Measurements from ENCODE around the gene POU3F1.

Gene POU3F1

DNA sequence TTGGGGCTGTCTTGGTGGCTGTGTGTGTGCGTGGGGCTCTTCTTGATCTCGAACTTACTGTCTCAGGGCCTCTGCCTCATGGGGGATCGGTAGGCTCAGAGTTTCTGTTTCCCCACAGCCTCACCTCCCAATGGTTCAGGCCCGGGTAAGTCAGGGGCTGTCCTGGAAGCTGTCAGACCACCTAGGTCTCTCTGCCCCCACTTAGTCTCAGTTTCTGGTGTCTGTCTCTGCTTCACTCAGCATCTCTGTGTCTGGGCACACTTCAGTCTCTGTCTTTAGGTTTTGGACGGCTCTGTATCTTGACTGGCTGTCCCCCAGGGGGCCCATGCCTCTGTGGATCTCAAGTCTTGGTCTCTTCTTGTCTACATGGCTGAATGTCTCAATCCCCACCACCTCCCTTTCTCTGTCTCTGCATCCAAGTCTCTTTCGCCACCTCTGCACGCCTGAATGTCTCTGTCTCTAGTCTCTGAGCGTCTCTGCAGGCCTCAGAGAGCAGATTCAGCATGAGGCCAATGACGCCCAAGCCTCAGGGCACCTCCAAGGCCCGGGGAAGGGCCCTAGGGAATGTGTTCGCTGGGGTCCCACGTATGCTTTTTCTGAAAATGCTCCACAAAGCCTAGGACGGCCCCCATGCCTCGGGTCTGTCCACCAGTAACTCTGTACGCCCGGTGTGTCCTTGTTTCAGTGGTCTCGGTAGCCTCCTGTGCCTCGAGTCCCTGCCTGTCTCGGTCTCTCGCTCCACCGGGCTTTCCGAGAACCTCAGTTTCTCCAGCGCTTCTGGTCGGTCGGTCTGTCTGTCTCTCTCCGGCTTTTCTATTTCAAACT is 42.1 kb downstream of the POU3F1 start:
- no peak for DNase-seq (ENCODE audit: low read depth)

DNA sequence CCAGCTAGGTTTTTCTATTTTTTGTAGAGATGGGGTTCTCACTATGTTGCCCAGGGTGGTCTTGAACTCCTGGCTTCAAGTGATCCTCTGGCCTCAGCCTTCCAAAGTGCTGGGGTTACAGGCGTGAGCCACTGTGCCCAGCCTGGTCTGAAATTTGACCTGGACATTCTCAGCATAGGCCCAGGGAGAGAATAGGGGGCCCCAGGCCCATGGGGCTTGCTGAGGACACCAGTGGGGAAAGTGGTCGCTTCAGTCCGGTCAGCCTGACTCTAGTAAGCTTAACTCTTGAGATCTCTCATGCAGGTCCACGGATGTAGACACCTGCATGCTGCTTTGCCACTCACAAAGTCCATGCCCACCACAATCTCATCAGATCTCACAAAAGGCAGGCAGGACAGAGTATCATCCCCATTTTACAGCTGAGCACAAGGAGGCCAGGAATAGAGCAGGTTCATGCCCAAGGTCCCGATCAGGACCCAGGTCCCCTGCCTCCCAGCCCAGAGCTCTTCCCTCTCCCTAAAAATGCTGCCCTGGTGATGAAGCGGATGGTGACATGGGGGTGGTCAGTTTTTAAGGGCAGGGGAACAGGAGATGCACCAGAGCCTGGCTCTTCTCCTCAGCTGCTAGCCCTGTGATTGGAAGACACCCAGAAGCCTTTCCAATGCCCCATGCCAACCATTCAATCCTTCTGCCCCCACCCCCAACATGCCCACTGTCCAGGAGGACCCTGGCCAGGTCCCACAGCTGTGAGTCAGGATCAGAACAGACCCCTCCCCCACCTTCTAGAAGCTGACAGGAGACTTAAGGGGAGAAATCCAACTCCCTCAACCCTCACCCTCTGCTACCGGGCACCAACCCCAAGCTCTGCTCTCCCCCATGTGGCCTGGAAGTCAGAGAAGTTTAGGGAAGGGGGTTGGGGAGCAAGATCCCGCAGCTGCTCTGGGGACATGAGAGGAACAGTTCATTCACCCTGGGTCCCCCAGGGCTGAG is 43.0 kb downstream of the POU3F1 start:
- no peak for DNase-seq (ENCODE audit: low read depth)

DNA sequence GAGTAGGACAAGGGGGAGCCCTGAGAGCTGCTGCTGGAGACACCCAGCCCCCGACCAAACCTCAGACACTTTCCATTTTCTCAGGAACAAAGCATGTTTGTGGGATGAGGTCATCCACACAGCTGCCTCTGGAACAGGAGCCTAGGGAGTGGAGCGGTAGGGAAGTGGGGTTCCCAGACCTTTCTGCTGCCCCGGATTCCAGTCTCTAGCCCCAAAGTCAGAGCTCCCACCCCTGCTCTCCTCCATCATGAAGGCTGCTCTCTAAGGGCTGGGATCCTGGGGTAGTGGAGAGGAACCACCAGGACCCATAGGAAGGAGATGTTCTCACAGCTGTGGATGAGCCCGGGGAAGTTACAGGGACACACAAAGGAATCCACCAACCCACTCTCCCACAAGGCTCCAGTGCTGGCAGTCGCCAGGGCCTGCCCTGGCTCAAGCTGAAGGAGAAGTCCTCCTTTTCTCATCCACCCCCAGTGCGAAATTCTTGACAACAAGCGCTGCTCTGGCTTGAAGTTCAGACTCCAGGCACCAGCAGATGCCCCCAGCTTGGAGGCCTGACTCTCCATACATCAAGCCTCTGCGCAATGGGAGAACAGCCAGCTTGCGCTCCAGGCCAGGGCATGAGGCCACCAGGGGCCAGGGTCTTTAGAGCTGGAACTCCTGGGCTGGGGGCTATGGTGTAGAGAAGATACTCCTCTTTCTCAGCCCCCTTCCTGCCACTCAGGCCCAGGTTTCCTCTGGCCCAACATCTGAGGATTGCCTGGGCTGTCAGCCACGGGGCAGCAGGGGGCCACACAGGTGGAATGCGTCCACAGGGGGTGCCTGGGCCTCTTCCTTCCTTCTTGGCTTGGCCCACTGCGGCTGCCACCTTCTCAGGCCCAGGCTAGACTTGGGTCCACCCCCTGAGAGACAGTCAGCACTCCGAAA is 45.8 kb downstream of the POU3F1 start:
- no peak for DNase-seq (ENCODE audit: low read depth)

DNA sequence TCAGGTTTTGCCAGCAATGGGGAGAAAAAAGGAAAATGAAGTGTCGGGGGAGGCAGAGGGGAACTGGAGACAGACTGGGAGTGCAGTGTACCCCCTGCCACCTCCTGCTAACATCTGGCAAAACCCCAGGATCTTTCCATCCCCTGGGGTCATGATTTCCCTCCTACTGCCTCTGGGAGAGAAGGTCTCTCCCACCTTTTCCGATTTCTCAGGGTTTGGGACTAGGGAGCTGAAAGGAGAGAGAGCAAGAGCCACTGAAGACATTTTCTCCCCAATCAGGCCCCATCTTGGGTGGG is 46.4 kb downstream of the POU3F1 start:
- DNase-seq (ENCODE audit: low read depth) = no peak

DNA sequence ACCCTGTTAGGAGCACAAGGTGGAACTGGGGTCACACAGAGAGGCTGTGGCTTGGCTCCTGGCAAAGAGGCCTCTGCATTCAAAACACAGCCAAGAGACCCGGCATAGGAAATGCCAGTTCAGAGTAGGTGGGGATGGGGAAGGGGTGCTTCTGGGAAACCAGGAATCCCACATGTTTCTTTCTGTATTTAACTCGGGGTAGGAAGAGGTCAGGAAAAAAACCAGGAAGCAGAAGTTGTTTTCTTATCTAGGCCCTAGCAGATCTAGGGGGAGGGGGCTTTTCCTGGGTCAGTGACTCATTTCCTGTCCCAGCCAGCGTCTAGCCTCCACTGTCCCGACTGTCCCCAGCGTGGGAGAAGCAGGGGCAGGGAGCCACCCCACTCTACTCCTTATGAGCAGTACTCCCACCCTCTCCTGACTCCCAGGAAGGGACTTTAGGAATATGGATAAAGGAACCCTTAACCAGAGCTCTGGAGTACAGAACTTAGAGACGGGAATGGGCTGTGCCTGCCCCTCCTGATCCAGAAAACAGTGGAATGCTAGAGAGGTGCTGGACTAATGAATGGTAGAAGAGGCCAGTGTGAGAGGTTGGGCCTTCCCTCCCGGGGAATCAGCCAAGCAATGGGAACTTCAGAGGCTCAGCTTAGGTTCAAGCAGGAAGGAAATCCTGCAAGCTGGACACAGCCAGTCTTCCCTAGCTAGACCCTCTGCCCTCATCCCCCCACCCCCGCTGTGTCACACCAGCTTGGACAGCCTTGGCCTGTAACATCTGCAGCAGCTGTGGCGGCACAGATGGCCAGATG is 47.0 kb downstream of the POU3F1 start:
- DNase-seq (ENCODE audit: low read depth) = no peak

DNA sequence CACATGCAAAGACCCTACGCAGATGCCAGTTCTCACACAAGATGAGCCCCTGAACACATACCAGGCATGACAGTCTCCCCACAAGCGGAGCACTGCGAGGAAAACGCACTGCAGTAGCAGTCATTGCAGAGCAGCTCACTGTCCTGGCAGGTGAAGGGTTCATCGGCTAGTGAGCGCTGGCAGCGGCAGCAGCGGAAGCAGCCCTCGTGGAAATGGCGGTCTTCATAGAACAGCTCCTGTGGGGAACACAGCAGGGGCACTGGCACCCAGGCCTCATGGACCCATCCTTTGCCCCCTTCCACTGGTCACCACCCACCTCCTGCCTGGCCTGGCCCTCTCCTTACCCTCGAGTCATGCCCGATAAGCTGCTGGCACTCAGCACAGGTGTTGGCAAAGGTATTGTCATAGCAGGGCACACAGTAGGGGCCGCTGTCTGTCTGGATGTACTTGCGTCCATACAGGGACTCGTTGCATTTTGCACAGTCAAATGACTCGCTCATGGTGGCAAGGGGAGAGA is 47.6 kb downstream of the POU3F1 start:
- DNase-seq (ENCODE audit: low read depth) = no peak

DNA sequence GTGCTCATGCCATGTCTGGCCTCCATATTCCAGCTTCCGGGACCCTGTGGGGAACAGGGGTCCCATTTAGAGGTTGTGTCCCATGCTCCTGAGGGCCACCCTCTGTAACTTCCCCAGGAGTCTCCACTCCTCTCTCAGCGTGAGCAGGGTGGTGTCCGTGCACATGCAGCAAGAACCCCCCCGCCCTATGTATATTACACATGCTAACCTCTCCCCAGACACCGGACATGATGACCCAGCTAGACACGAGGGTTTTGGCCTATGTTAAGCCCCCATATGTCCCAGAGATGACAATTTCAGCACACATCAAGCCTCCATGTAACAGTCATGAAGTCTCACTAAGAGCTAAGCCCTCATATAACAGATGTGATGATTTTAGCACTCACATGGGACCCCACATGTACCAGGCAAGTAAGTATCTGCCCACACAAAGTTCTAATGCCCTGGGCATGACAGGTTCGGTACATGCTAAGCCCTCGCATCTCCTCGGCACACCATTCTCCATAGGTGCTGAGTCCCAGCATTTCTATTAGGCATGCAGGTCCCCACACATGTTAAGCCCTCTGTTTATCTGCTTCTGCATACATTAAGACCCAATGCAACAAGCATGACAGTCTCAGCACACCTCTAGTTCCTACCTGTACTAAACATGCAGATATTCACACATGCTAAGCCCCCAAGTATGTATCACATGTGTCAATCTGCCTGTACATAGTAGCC is 48.3 kb downstream of the POU3F1 start:
- DNase-seq (ENCODE audit: low read depth) = no peak

DNA sequence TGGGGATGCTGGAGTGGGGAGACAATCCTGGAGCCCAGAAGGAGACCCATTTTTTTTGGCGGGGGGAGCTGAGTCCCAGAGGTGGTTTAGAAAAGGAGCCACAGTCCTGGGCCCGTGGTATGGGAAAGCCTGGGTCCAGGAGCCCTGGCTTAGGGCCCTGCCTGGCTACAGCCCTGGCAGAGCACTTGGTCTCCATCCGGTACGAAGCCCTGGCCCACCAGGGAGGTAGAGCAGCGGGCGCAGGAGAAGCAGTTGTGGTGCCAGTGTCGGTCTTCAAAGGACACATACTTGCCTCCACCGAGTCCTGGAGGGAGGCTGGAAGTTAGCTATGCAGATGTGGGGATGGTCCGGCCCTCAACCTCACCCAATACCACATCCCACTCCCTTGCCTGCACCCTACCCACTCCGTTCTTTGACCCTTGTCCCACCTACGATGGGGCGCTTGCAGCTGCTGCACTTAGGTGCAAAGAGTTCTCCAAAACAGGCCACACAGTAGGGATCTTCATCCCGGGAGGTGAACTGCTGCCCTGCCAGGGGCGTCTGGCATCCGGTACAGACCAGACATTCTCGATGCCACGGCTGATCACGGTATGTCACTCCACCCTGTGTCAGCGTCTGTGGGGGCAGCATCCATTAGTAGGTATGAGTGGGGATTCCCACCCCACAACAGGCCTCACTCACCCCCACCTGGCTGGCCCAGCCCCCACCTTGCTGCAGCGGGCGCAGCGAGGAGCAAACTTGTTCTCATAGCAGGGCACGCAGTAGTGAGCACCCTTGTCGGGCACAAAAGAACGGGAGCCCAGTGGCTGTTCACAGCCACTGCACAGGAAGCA is 49.1 kb downstream of the POU3F1 start:
- no peak for DNase-seq (ENCODE audit: low read depth)

DNA sequence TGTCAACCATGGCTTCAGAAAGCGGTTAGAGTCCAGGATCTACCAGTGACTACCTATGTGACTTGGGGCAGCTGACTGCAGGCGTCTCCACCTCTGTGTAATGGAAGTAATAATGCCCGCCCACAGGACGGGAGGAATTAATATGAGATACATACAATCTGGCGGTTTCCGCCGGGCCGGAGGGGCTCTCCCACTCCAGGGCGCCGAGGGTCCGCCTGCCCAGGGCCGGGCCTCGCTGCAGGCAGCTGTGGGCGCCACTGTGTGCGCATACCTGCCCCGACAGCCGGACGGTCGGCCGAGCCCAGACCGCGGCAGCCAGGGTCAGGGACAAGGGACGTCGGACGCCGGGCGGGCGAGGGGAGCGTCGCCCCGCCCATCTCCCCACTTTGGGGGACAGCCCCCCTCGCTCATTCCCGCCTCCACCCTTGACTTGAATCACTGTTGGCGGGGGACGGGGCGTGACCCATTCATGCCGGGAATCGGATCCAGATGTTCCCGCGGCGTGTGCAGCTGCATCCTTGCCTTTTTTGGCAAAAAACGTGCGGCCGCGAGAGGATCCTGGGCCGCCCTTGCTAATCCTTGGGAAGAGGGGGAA is 50.7 kb downstream of the POU3F1 start:
- DNase-seq (ENCODE audit: low read depth) = no peak

DNA sequence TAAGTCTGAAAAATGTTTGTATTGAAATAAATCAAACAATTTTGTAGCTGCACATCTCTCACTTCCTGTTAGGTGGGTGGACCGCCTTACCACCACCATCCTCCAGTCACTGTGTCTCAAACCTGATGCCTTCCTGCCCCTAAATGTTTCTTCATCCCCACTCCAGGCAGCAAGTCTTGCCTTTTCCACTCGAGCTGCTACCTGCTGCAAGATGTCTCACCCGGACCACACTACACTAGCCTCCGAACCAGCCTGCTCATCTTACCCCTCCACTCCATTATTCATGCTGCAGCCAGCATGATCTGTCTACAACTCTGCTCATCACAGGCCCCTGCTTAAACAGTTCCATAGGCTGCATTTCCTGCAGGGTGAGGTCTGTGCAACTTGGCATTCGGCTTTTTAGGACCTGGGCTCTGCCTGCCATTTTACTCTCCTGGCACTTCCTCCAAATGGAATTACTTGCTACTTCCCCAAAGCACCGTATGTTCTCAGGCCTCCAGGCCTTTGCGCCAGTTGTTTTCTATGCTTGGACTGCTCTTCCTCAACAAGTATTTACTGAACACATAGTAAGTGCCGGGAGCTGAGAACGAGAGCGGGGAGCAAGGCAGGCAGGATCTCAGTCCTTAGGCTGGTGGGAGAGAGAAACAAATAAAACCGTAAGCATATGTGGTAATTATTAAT is 51.6 kb downstream of the POU3F1 start:
- DNase-seq (ENCODE audit: low read depth) = no peak

All from stimulated activated CD8-positive, alpha-beta memory T cell treated with anti-CD3 and anti-CD28 coated beads, Interleukin-15, amount 100 ng/mL, for 24 hours (primary cell).